NCI-H1092 (cell line): Measurements from ENCODE around the gene IWS1.
A peak's percentile ranks its signal among the peaks of the same experiment; 100 is the strongest.
"Not testable (repeated sequence)": the region's sequence is repeated elsewhere in the genome, so short reads cannot be mapped to it uniquely, and the experiment has no call there.

ENCODE experiments used
- DNase-seq: peaks from one replicate; lab custom pipeline; 2025; lab: John Stamatoyannopoulos, UW

IWS1 gene

GRCh38 chr2:127526132-127527000 is at the start of gene IWS1:
Gene IWS1, minus strand, starts transcription at chr2:127526489. Its CDS starts 281 bp downstream, at chr2:127526208.
- DNase-seq: peak; percentile 87

DNA sequence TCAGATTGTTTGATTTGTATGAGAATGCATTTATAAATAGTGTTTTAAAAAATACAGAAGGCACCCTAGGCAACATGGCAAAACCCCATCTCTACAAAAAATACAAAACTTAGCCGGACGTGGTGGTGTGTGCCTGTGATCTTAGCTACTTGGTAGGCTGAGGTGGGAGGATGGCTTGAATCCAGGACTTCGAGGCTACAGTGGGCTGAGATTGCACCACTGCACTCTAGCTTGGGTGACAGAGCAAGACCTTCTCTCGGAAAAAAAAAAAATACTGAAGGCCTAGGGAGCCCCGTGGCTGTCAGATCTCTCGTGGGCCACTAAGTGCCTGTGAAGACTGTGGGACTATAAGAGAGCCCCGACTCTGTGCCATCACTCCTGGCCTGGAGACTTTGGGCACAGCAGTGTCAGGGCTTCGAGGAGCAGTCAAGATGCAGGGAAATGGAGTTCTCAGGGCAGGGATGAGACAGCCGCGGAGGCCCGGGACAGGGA is 49.7 kb upstream of the IWS1 start:
- no peak for DNase-seq

GRCh38 chr2:127575185-127575765 is 49.0 kb upstream of the IWS1 start:
- no peak for DNase-seq

DNA sequence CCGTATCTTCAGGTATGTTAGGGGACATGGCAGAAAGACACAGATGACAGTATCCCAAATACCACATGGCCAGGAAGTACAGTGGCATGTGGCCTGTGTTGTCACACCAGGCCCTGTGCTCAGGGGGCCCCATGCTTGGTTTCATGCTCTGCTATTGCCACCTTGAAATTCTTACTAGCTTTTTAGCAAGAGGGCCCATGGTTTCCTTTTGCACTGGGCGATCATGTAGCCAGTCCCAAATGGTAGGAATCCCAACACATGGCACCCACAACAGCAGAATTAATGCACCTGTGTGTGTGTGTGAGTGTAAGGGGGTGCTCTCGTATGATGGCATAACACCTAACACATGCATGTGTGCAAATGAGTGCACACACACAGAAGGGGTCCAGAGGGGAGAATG is 48.4 kb upstream of the IWS1 start:
- DNase-seq: no peak

DNA sequence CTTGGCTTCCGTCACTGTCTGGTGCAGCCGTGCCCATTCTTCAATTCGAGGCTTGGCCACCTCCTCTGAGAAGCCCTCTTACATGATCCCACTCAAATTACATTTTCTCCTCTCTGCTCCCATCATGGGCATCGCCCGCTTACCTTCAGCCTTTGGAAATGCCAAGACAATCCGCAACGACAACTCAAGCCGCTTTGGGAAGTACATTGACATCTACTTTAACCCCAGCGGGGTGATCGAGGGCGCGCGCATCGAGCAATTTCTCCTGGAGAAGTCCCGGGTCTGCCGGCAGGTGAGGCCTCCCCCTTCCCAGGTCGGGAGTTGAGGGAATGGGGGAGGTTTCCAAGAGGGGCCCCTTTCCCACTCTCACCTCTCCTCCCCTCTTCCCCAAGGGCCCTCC is 47.5 kb upstream of the IWS1 start:
- DNase-seq: no peak

DNA sequence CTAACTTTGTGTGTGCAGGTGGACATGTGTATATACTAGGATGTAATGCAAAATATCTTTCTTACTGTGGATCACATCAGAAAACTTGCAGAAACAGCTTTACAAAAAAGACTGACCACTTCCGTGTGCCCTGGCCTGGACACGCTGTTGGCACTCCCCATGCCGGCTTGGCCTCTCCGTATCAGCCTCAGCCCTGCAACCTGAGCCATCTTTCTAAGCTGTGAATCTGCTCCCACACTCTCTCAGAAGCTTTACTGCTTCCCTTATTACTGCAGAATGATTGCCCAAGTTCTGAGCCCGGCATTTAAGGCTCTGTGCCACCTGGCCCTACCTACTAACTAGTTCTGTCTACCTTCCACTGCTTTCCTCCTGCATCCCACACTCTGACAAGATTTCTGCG is 47.0 kb upstream of the IWS1 start:
- DNase-seq: no peak

DNA sequence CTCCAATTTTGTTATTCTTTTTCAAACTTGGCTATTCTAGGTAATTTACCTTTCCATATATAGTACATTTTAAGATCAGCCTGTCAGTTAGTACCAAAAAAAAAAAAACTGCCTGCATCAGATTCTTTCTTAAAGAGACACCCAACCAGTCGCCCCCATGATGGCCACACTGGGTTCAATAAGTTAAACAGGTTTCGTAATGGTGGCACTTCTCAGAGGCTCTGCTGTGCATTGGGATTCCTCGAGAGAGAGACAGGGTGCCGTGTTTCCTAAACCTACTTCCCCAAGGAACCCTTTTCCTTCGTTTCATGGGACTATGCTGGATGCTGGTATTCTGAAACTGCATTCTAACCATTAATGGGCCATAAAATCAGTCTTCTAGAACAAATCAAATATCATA is 46.6 kb upstream of the IWS1 start:
- DNase-seq: no peak

DNA sequence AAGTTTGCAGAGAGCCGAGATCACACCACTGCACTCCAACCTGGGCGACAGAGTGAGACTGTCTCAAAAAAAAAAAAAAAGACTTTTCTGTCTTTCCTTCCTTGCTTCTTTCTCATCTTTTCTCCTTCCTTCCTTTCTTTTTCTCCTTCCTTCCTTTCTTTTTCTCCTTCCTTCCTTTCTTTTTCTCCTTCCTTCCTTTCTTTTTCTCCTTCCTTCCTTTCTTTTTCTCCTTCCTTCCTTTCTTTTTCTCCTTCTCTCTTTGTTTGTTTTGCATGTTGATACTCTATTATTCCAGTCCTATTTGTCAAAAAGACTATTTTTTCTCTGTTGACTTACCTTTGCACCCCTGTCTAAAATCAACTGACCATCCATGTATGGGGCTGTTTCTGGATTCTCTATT is 46.1 kb upstream of the IWS1 start:
- not testable (repeated sequence) for DNase-seq

DNA sequence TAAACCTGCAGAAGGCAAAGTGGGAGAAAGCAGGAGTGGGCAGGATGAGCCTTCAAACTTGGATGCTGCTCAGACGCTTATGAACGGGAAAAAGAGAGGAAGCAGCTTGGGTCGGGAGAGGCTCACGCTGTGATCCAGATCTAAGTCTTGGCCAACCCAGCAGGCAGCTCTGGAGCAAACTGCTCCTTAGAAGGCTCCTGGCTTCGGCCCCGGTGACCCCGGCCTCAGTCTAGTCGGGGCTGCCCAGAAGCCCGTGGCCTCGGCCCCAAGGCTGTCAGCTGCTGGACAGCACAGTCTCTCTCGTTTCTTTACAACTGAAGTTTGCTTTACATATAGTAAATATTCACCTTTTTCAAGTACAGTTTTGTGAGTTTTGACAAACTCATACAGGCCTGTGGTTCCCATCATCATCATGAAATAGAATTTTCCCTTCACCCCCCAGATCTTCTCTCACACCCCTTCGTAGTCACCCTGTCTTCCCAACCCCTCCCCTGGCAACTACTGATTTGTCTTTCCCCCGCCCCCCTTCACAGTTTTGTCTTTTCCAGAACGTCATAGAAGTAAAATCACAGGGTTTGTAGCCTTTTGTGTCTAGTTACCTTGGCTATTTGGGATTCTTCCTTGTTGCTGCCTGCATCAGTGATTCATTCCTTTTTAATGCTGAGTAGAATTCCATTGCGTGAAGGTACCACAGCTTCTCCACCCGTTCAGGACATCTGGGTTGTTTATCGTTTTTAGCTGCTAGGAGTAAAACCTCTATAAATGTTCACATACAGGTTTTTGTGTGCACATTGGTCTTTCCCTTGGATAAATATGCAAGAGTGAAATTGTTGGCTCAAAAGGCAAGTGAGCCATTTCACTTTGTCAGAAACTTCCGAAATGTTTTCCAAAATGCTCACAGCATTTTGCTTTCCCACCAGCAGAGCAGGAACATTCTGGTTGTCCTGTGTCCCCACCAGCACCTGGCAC is 44.3 kb upstream of the IWS1 start:
- no peak for DNase-seq

GRCh38 chr2:127569666-127570065 is 43.4 kb upstream of the IWS1 start:
- DNase-seq: no peak

- no peak for DNase-seq
These were observed 41.8 kb upstream of the IWS1 start for GRCh38 chr2:127568128-127568527.

DNA sequence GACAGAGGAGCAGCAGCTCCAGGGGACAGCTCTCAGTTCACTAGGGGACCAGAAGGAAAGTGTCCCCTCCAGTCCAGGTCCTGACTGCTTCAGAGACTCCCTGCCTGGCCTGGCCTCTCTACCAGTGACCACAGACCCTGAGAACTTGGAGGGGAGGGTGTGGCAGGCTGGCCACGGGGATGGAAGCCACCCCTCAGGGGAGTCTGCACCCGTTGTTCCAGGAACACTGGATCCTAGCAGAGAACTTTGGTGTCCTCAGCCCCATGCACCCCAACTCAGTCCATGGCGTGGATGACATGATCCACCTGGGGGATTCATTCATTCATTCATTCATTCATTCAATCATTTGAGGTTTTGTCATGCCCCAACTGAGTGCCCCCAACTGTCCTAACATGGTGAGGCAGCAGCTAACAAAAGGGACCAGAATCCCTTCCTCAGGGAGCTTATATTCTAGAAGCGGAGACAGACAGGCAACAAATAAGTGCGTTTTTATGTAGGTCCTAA is 41.1 kb upstream of the IWS1 start:
- DNase-seq: no peak

DNA sequence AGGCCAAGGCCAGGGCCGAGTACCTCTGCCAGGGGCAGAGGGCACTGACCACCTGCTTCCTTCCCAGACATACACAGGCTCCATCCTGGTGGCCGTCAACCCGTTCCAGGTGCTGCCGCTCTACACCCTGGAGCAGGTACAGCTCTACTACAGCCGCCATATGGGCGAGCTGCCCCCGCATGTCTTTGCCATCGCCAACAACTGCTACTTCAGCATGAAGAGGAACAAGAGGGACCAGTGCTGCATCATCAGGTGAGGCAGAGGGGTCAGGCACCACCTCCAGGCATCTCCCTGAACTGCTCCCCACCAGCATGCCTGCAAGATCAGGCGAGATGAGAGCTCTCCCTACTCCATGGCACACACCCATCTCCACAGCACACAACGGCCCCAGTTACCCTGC is 40.3 kb upstream of the IWS1 start:
- DNase-seq: no peak

- no peak for DNase-seq
These were observed 39.8 kb upstream of the IWS1 start for GRCh38 chr2:127566139-127566417.

DNA sequence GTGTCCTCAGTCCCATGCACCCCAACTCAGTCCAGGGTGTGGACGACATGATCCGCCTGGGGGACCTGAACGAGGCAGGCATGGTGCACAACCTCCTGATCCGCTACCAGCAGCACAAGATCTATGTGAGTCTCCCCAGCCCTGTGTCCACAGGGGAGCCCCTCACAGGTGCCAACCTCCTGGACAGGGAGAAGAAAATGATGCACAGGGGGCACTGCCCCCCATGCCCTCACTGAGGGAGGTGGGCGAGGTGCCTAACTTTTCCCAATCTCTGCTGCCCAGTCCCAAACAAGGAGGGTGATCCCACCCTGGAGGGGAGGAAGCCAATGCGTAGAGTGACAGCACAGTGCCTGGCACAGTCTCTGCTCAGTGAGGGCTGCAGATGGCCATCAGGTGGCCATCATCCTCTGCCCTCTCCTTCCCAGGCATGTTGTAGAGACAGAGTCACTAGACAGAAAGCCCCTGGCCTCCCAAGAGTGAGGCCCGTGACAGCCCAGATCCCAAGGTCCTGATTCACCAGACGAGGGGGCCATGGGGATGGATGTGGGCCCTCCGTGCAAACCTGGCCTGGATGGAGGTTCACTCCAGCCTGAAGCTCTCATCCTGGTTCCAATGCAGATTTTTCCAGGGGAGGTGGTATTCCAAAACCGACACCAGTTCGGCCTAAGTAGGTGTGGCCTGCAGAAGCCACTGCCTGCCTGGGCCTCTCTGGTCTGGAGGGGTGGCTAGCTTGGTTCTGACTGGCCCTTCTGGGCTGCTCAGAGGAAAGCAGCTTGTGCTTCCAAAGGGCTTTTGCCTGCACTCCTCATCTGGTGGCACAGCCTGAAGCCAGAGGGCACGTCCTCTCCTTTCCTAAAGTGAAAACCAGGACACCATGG is 39.2 kb upstream of the IWS1 start:
- DNase-seq: no peak

DNA sequence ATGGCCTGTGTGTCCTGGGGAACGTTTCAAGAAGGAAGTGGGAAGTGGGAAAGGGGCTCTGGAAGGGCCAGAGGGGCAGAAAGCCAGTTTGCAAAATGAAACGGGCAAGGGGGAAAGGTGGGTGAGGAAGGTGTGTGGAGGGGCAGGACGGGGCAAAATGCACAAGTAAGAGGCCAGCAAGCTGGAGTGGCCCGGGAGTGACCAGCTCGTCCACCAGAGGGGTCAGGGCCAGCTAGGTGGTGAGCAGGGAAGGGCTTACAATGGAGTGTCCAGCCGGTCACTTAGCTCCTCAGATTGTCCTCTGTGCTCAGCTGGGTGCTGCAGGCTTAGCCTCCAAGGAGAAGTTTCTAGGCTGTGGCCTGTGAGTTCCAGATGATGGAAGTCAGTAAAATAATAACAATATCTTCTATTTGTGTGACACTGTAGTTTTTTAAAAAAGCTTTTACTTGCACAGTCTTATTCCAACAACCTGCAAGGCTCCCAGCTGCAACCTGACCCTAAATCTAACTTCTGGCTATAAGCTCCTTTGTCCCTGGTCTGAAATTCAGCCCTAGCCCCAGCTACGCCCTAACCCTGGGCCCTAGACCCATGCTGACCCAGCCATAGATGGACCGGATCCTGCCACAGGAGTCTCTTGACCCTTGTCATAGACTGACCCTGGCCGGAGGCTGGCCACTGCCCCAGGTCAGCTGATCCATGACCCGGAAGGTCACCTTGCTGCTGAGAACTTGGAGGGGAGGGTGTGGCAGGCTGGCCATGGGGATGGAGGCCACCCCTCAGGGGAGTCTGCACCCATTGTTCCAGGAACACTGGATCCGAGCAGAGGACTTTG is 38.4 kb upstream of the IWS1 start:
- DNase-seq: no peak

GRCh38 chr2:127563458-127564428 is 37.5 kb upstream of the IWS1 start:
- no peak for DNase-seq

DNA sequence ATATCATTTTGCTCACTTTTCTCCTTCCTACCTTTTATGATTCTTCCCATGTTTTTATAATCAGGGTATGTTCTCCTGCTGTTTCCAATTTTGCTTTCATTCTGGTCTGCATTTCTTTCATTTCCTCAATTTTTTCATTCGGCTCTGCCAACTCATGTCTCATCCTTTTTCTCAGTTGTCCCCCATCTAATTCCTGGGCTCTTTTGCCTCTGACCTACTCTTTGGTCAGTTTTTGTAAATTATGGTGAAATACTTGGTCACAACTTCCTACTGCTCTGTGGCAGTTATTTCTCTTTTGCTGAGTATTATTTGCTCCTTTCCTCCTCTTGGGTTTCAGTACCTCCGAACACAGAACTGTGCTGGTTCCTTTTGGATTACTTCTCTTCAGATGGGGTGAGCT is 36.6 kb upstream of the IWS1 start:
- DNase-seq: no peak

DNA sequence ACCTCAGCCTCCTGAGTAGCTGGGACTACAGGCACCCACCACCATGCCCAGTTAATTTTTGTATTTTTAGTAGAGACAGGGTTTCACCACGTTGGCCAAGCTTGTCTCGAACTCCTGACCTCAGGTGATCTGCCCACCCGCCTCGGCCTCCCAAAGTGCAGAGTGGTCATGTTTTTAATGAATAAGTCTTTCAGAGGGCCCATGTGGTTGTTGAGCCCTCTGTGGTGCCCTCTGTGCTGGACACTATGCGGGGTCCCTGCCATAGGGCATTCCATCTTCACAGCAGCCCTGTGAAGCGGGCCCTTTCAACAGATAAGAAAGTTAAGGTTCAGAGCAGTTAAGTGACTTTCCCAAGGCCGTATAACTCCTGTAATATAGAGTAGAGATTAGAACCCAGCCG is 35.1 kb upstream of the IWS1 start:
- DNase-seq: no peak
